ACC112 (cell line): ENCODE results near the gene FAM227A.

Source experiments
- H2AFZ ChIP-seq: fragments of 200-600 bp; sonication (generic); one replicate; pipeline ENCODE4 v1.6.0; 2017; ENCODE audit warnings: antibody characterized with exemption, low read length; ENCODE audit not compliant: unreplicated experiment
- H3K27ac ChIP-seq: fragments of 200-600 bp; sonication (generic); 2 replicates; pipeline ENCODE4 v1.5.1; 2014; ENCODE audit warnings: low read depth, mild to moderate bottlenecking, antibody characterized with exemption, low read length, moderate library complexity
- H3K27me3 ChIP-seq: fragments of 200-600 bp; sonication (generic); 2 replicates; pipeline ENCODE4 v1.6.1; 2014; ENCODE audit warnings: mild to moderate bottlenecking, antibody characterized with exemption, low read length, moderate library complexity, mixed read lengths; ENCODE audit not compliant: insufficient read depth
- H3K36me3 ChIP-seq: fragments of 200-600 bp; sonication (generic); 2 replicates; pipeline ENCODE4 v1.6.1; 2016; ENCODE audit warnings: mild to moderate bottlenecking, antibody characterized with exemption, low read length, moderate library complexity, mixed read lengths; ENCODE audit not compliant: insufficient read depth
- H3K4me1 ChIP-seq: fragments of 200-600 bp; sonication (generic); one replicate; pipeline ENCODE4 v1.6.1; 2016; ENCODE audit warnings: low read length, mixed read lengths; ENCODE audit not compliant: insufficient read depth, unreplicated experiment, control insufficient read depth
- H3K4me3 ChIP-seq: fragments of 200-600 bp; sonication (generic); 2 replicates; pipeline ENCODE4 v1.5.1; 2014; ENCODE audit warnings: mild to moderate bottlenecking, low read depth, low read length
- H3K79me2 ChIP-seq: fragments of 200-600 bp; sonication (generic); one replicate; pipeline ENCODE4 v1.6.0; 2016; ENCODE audit warnings: low read length; ENCODE audit not compliant: control insufficient read depth, unreplicated experiment, insufficient read depth

The FAM227A gene

DNA sequence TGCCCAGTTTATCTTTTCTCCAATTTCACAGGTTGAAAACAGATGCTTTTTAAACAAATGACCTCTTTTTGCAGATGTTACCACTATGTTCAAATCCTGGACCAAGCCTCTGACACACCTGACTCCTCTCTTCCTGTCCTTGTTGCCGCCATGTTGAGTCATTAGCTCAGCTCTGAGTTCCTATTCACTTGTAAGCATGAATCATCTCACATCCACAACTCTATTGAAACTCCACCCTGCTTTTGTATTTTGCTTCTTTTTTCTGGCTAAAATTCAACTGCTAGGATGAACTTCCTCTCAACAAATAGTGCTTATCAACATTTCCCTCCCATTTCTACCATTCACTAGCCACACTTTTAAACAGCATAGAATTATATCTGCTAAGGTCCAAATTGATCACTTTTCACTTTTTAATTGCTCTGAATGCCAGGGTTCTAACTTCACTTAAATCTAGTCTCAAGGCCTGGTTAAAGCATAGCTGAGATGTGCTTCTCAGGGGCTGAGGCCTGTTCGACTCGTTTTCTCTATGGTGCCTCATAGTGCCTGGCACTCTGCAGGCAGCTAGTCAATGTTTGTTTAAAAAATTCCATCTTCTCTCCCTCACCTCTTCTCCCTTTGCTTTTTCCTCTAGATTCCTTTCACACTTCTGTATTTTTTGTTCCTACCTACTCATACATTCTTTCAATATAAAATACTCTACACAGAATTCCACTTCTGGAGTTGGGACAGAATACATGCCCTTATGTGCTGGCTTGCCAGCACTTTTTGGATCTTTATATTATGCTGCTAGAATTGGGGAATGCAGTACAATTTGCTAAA is 40.6 kb upstream of the FAM227A start:
- Histone ChIP-seq H3K36me3 (no peaks in the 10 kb centered on the region), H3K4me1 (peaks cover 38% of the 10 kb centered on the region), H3K27me3 (no peaks in the 10 kb centered on the region), H3K4me3 (peak overlapping the region; percentile 94), H3K79me2 (peaks cover 75% of the 10 kb centered on the region), H2AFZ (no peak overlapping the region), H3K27ac (peak overlapping the region; percentile 89)

DNA sequence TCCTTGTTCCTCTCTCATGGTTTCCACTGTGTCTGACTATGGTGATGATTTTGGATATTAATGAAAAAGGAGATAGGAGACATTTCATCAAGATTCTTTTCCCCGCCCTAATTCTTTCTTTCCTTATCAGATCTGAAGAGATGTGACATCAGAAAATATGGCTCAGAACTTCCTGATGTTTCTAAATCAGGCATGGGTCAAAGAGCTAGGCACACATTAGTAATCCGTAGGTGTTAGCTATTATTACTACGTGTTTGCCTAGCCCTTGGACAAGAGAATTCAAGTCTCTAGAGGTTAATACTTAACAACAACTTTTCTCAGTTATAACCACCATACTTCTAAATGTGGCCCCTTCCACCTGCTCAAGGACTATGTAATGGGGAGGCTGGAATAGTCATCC is 38.7 kb upstream of the FAM227A start:
- no peak overlapping the region for H3K27ac ChIP-seq
- H3K36me3 ChIP-seq, result no peaks in the 10 kb centered on the region

DNA sequence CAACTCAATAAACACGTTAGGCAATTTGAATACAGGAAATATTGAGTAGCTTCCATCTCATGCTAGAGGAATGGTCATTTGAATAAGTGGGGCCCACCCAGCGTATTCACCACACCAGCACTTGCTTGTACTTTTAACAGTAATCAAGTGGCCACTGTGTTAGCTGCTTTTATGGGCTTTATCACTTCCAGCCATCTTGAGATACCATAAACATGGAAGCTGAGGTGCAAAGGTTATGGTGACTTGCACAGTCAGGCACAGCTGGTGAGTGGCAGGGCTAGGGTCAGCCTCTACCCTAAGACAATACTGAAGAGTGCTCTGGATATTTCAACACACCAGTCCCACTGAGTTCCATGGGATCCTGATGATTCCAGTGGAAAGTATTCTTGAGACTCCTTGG is 37.9 kb upstream of the FAM227A start:
- H3K36me3 ChIP-seq, result no peaks in the 10 kb centered on the region
- no peak overlapping the region for H2AFZ ChIP-seq
- peaks cover 75% of the 10 kb centered on the region for H3K79me2 ChIP-seq
- peak overlapping the region; percentile 12; the same call in 1 of the 2 replicates for H3K27ac ChIP-seq
- no peaks in the 10 kb centered on the region for H3K27me3 ChIP-seq
- H3K4me1 ChIP-seq, result peaks cover 36% of the 10 kb centered on the region
- H3K4me3 ChIP-seq, result no peak overlapping the region

More for the DNA sequence above, 38.7 kb upstream of the FAM227A start:
- Histone ChIP-seq H2AFZ (no peak overlapping the region), H3K27me3 (no peaks in the 10 kb centered on the region), H3K4me3 (no peak overlapping the region), H3K79me2 (peaks cover 80% of the 10 kb centered on the region), H3K4me1 (peaks cover 36% of the 10 kb centered on the region)

DNA sequence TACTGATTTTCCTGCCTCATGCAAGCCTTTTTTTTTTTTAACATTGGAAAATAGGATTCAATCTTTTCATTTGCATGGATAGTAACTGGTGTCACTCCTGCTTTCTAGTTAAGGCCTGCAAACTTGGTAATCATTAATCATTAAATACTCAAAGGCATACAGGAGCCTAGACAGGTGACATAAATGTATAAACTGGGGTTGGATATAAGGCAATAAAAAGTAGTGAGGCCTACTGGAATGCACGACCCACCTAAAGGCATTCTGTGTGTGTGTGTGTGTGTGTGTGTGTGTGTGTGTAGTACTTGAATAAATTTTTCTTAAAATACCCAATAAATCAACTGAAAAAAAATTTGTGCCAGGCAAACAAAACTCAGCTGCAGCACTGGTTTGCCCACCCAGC is 33.5 kb upstream of the FAM227A start:
- Histone ChIP-seq H3K36me3 (no peaks in the 10 kb centered on the region), H3K79me2 (peaks cover 39% of the 10 kb centered on the region), H3K27me3 (no peaks in the 10 kb centered on the region), H3K4me1 (peaks cover 4% of the 10 kb centered on the region), H3K27ac (no peak overlapping the region), H2AFZ (no peak overlapping the region), H3K4me3 (no peak overlapping the region)

DNA sequence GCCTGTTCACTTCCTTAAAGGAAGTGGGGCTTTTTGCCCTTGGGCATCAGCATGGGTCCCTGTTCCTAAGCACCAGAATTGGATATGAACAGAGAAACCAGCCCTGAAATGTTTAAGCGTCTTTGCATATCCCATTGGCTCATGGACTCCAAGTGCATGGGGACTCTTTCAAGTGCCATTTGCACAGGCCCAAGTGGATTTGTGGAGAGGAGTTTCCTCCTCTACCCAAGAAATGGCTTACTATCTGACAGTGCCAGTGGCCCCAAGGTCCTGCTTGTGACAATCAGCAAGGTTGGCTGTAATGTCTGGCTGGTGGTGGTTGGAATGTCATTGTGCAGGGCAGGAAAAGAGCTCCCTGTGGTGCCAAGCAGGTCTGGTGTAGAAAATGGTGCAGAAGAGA is 29.6 kb upstream of the FAM227A start:
- Histone ChIP-seq H2AFZ (no peak overlapping the region), H3K27me3 (no peaks in the 10 kb centered on the region), H3K4me1 (peaks cover 3% of the 10 kb centered on the region), H3K4me3 (no peak overlapping the region), H3K36me3 (no peaks in the 10 kb centered on the region), H3K27ac (no peak overlapping the region), H3K79me2 (peaks cover 19% of the 10 kb centered on the region)

DNA sequence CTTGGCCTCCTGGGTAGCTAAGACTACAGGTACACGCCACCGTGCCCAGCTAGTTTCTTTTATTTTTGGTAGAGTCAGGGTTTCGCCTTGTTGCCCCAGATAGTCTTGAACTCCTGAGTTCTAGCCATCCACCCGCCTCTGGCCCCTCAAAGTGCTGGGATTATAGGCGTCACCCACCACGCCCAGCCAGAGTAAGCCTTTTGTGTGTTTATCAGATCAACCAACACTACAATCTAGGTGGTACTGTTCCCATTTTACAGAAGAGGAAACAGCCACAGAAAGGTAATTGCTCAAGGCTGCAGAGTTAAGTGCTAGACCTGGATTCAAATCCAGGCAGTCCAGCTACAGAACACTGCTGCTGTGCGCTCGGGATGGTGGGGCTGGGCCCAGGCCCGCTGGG is 28.7 kb upstream of the FAM227A start:
- Histone ChIP-seq H3K4me3 (no peak overlapping the region), H3K36me3 (no peaks in the 10 kb centered on the region), H3K4me1 (peaks cover 3% of the 10 kb centered on the region), H3K27ac (no peak overlapping the region), H3K79me2 (peaks cover 19% of the 10 kb centered on the region), H3K27me3 (no peaks in the 10 kb centered on the region), H2AFZ (no peak overlapping the region)

DNA sequence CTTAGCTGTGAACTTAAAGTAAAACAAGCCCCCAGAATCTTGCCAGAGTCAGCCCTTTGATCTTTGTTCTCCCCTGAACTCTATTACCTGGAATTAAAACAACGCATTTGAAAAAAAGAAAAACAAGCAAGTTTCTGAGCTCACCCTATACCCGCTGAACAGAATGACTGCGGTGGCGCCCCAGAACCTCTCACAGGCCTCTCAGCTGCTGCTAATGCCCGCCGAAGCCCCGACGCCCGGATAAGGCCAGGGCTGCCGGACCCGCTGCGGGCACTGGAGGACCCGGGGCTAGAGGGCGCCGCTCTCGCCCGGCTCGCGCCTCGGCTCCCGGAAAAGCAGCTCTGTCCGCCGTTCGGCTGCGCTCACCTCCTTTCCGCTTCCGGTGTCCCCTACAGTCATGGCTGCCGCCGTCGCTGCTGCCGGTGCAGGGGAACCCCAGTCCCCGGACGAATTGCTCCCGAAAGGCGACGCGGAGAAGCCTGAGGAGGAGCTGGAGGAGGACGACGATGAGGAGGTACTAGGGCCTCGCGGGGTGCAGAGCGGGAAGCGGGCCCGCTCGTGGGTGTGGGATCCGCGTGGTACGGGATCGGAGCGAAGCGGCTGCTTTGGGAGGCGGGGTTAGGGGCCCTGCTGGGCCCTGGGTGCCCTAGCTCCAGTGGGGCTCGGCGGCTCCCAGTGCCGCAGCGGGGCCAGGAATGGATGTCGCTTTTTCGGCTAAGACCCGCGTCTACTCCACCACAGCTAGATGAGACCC is 25.6 kb upstream of the FAM227A start, which contains the start of gene TOMM22:
Gene TOMM22, plus strand, starts transcription at position 376 of the 754 bp plus-strand sequence. Its CDS starts 22 bp downstream, at position 398.
- peak within 1 kb of the TSS; percentile 91 for H2AFZ ChIP-seq
- peak within 1 kb of the TSS; percentile 99 for H3K4me3 ChIP-seq
- no peaks in the 10 kb centered on the region for H3K36me3 ChIP-seq
- H3K27ac ChIP-seq, result peak within 1 kb of the TSS; percentile 23; the same call in 1 of the 2 replicates
- H3K79me2 ChIP-seq, result peaks cover 13% of the 10 kb centered on the region
- no peaks in the 10 kb centered on the region for H3K27me3 ChIP-seq
- H3K4me1 ChIP-seq, result peaks cover 3% of the 10 kb centered on the region

DNA sequence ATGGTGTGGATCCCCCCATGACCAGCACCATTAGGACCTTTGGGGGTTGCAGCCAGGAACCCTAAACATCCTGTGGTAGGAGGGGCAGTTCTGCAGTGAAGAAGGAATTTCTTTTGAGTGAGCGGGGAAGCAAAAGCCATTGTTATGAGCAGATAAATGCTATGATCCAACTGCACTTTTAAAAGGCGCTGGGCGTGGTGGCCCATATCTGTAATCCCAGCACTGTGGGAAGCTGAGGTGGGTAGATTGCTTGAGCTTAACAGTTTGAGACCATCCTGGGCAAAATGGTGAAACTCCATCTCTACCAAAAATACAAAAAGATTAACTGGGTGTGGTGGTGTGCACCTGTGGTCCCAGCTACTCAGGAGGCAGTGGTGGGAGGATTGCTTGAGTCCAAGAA is 19.6 kb upstream of the FAM227A start:
- no peak overlapping the region for H3K27ac ChIP-seq
- H3K27me3 ChIP-seq, result no peaks in the 10 kb centered on the region
- H2AFZ ChIP-seq, result no peak overlapping the region
- no peaks in the 10 kb centered on the region for H3K4me1 ChIP-seq
- no peaks in the 10 kb centered on the region for H3K79me2 ChIP-seq
- no peak overlapping the region for H3K4me3 ChIP-seq
- no peaks in the 10 kb centered on the region for H3K36me3 ChIP-seq

DNA sequence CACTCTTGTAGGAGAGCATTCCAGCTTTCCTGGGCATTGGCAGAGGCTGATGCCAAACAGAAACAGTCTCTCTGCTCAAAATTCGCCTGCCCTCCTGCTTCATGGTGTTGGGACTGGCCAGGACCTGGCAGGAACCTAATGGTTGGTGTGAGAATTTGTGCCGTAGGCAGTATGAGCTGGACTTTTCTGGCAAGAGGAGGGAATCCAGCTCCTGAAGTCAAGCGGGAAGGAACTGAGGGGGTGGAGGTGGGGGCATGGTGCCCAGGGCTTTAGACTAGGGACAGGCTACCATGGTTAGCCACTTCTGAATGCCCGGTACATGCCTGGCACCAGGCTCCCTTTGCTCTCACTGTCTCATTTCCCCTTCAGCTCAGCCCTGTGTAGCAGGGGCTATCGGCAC is 18.7 kb upstream of the FAM227A start:
- Histone ChIP-seq H3K79me2 (no peaks in the 10 kb centered on the region), H3K4me1 (no peaks in the 10 kb centered on the region), H3K36me3 (no peaks in the 10 kb centered on the region), H3K27ac (no peak overlapping the region), H2AFZ (no peak overlapping the region), H3K4me3 (no peak overlapping the region), H3K27me3 (no peaks in the 10 kb centered on the region)

DNA sequence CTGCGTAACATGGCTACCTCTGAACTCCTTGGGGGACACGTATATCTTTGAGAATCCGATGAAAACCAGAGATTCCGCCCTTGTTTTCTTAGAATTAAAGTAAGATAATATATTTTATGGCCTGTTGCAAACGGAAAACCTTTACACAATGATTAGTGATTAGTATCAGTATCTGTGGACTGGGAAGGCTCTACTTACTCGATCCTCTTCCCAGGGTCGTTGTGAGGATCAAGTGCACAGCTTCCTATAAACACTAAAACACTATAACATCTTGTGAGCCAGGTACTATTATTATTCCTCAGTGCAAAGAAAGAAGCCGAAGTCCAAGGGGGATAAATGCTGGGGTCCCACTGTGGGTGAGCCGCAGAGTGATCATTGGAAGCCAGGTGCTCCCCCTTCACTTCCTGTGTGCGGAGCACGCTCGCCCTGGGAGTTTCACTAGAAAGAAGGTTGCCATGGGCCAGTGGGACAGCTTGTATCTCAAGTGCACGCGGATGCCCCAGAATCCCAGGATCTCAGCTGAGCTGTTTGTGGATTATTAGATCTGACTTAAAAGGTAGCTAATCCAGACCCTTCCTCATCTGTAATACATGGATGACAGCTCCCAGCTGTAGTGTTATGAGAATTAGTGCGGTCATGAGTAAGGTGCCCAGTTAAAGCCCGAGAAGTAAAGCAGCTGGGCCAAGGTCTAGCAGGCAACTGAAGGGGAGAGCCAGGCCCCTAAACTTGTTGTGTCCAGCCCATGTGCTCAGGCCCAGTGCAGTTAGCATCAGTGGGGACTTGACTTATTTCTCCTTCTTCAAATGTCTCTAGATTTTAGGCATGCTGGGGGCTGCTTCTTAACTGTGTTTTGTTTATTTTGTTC is 1.1 kb upstream of the FAM227A start:
- Histone ChIP-seq H3K27ac (peak overlapping the region; percentile 97), H3K36me3 (no peaks in the 10 kb centered on the region), H3K4me1 (no peaks in the 10 kb centered on the region), H3K27me3 (no peaks in the 10 kb centered on the region), H3K4me3 (peak overlapping the region; percentile 95), H3K79me2 (peaks cover 4% of the 10 kb centered on the region), H2AFZ (no peak overlapping the region)
